GM23338 (cell line): ENCODE data around the gene AAR2. TPM values are rescaled to one million over a fixed set of nuclear protein-coding genes. Genes with fewer than 3 reads are reported as not detected.

Source experiments
- ATAC-seq: fragments of 200-7000 bp; cut with Tn5 transposase; 3 replicates; pipeline ENCODE4 v1.9.1; 2020
- DNase-seq: peaks from one replicate; pipeline ENCODE4 v3.0.0-alpha.2; 2015; ENCODE audit warnings: low spot score
- H2AFZ ChIP-seq: fragments of 200-600 bp; sonication (generic); 2 replicates; pipeline ENCODE4 v1.8.0; 2016; ENCODE audit warnings: antibody characterized with exemption, mild to moderate bottlenecking, moderate library complexity
- H3F3A ChIP-seq: fragments of 200-600 bp; sonication (generic); replicated peaks from 2 replicates; pipeline ENCODE4 v1.8.0; 2017; ENCODE audit warnings: antibody characterized with exemption, mixed run types, low read depth
- H3K27ac ChIP-seq: fragments of 200-600 bp; sonication (generic); 2 replicates; pipeline ENCODE4 v1.6.1; 2016; ENCODE audit warnings: low read depth
- H3K27me3 ChIP-seq: fragments of 200-600 bp; sonication (generic); 2 replicates; pipeline ENCODE4 v1.8.0; 2016; ENCODE audit warnings: mild to moderate bottlenecking, mixed run types, moderate library complexity; ENCODE audit not compliant: insufficient read depth
- H3K36me3 ChIP-seq: fragments of 200-600 bp; sonication (generic); 2 replicates; pipeline ENCODE4 v1.8.0; 2016; ENCODE audit warnings: mild to moderate bottlenecking; ENCODE audit not compliant: insufficient read depth
- H3K4me1 ChIP-seq: fragments of 200-600 bp; sonication (generic); 2 replicates; pipeline ENCODE4 v1.8.0; 2016; ENCODE audit warnings: mild to moderate bottlenecking, moderate library complexity; ENCODE audit not compliant: insufficient read depth
- H3K4me2 ChIP-seq: fragments of 200-600 bp; sonication (generic); 2 replicates; pipeline ENCODE4 v1.7.1; 2017; ENCODE audit warnings: mixed run types
- H3K4me3 ChIP-seq: fragments of 200-600 bp; sonication (generic); 2 replicates; pipeline ENCODE4 v1.6.1; 2016; ENCODE audit warnings: mixed run types
- H3K79me2 ChIP-seq: fragments of 200-600 bp; sonication (generic); replicated peaks from 2 replicates; pipeline ENCODE4 v1.8.0; 2017; ENCODE audit warnings: mild to moderate bottlenecking; ENCODE audit not compliant: insufficient read depth
- H3K9me2 ChIP-seq: fragments of 200-600 bp; sonication (generic); 2 replicates; pipeline ENCODE4 v1.8.0; 2017; ENCODE audit not compliant: insufficient read depth
- H4K20me1 ChIP-seq: fragments of 200-600 bp; sonication (generic); replicated peaks from 2 replicates; pipeline ENCODE4 v1.8.0; 2017; ENCODE audit warnings: mild to moderate bottlenecking; ENCODE audit not compliant: insufficient read depth
- H3K27ac Mint-ChIP-seq: 2 replicates; pipeline ENCODE4 v1.8.0; 2020; ENCODE audit warnings: inconsistent platforms, mild to moderate bottlenecking, moderate library complexity, mixed read lengths
- H3K27me3 Mint-ChIP-seq: 3 replicates; pipeline ENCODE4 v1.8.0; 2022; ENCODE audit warnings: low read depth, mild to moderate bottlenecking, moderate library complexity, mixed read lengths, inconsistent platforms; ENCODE audit not compliant: insufficient read depth, poor library complexity
- H3K36me3 Mint-ChIP-seq: 3 replicates; pipeline ENCODE4 v1.8.0; 2021; ENCODE audit warnings: low read depth, mild to moderate bottlenecking, inconsistent platforms, moderate library complexity, mixed read lengths
- H3K4me1 Mint-ChIP-seq: 3 replicates; pipeline ENCODE4 v1.8.0; 2020; ENCODE audit warnings: mild to moderate bottlenecking, inconsistent platforms, mixed read lengths
- H3K4me3 Mint-ChIP-seq: 3 replicates; pipeline ENCODE4 v1.8.0; 2021; ENCODE audit warnings: moderate library complexity, mild to moderate bottlenecking, inconsistent platforms, mixed read lengths
- H3K9me3 Mint-ChIP-seq: 3 replicates; pipeline ENCODE4 v1.8.0; 2020; ENCODE audit warnings: moderate library complexity, mild to moderate bottlenecking, inconsistent platforms, mixed read lengths
- CREB1 ChIP-seq: fragments of 250-450 bp; sonication (Bioruptor Pico); IDR thresholded peaks from 2 replicates; pipeline ENCODE4 v1.5.0; 2020; ENCODE audit warnings: low read depth, mild to moderate bottlenecking, moderate library complexity
- EZH2phosphoT487 ChIP-seq: fragments of 200-600 bp; sonication (generic); IDR thresholded peaks from one replicate; pipeline ENCODE4 v1.8.1; 2018; ENCODE audit warnings: antibody characterized with exemption; ENCODE audit not compliant: unreplicated experiment
- JUNB ChIP-seq: IDR thresholded peaks from one replicate; pipeline ENCODE4 v1.6.1; 2016; ENCODE audit warnings: antibody characterized with exemption; ENCODE audit not compliant: unreplicated experiment
- NANOG ChIP-seq: IDR thresholded peaks from 2 replicates; pipeline ENCODE4 v1.6.1; 2016; ENCODE audit warnings: antibody characterized with exemption, borderline replicate concordance
- POLR2AphosphoS5 ChIP-seq: IDR thresholded peaks from 2 replicates; pipeline ENCODE4 v1.6.1; 2016; ENCODE audit warnings: antibody characterized with exemption, low read depth
- STAT1 ChIP-seq: IDR thresholded peaks from one replicate; pipeline ENCODE4 v1.6.1; 2016; ENCODE audit warnings: antibody characterized with exemption; ENCODE audit not compliant: unreplicated experiment
- ZNF114 ChIP-seq: fragments of 250-450 bp; sonication (Bioruptor Pico); IDR thresholded peaks from 2 replicates; pipeline ENCODE4 v1.5.0; 2020; ENCODE audit warnings: mild to moderate bottlenecking, moderate library complexity
- ZNF331 ChIP-seq: fragments of 250-450 bp; sonication (Bioruptor Pico); IDR thresholded peaks from 2 replicates; pipeline ENCODE4 v1.5.0; 2020; ENCODE audit warnings: low read depth, mild to moderate bottlenecking, moderate library complexity
- polyA plus RNA-seq: library from polyadenylated mRNA; unstranded; fragments of >200 nt; fragmentation: Nextera tagmentation; extraction: Ambion mirVana; gene quantifications from 2 replicates; pipeline ENCODE4 v1.2.1, GENCODE V29; 2016
- total RNA-seq: library from RNA; depleted of rRNA; stranded (reverse); fragments of >200 nt; shearing (Covaris generic); gene quantifications from 2 replicates; pipeline ENCODE4 v1.2.3, GENCODE V29; 2014
- TF ChIP-seq, protein P1 (sequence below): fragments of 250-450 bp; sonication (Bioruptor Pico); IDR thresholded peaks from 2 replicates; pipeline ENCODE4 v1.5.0; 2020; ENCODE audit warnings: mild to moderate bottlenecking, moderate library complexity
- TF ChIP-seq, protein P2 (sequence below): IDR thresholded peaks from 2 replicates; pipeline ENCODE4 v1.6.1; 2016; ENCODE audit warnings: antibody characterized with exemption
- TF ChIP-seq, protein P3 (sequence below), 2 experiments: fragments of 200-600 bp in 1 of 2; sonication (generic) in 1 of 2; conservative IDR thresholded peaks; 2 replicates each; pipeline versions ENCODE4 v1.5.1 to v1.6.1; 2016 to 2017; ENCODE audit warnings: antibody characterized with exemption in 2 of 2, low read depth in 2 of 2, mild to moderate bottlenecking in 2 of 2, moderate library complexity in 1 of 2

AAR2 gene
- total and polyA plus RNA-seq, 2 experiments from 2014 or later = 15.8 to 32.6 TPM

DNA sequence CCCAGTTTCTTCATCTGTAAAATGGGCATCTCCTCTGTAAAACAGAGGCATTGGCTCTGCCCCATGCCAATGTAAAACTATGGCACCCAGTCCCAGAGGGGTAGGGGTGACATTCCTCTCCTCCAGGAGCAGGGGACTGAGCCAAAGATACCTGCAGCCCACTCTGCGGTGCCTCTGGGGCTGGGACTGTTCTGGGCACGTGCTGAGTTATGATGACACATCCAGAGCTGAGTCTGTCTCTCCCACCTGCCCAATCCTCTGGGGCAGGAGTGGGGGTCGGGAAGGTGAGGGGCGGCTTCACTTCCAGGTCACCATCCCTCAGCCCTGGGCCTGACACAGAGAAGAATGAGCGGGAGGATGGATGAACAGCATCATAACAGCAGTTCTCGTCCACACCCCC lies 29.9 kb downstream of the AAR2 start:
- H3K79me2 ChIP-seq = no peaks in the 10 kb centered on the region
- H3K27me3 Mint-ChIP-seq = peaks cover 6% of the 10 kb centered on the region
- peaks cover 19% of the 10 kb centered on the region for H3K4me1 Mint-ChIP-seq
- no peaks in the 10 kb centered on the region for H3K27me3 ChIP-seq
- no peak for DNase-seq
- no peak overlapping the region for H3K4me3 Mint-ChIP-seq
- no peaks in the 10 kb centered on the region for H3K9me3 Mint-ChIP-seq
- H3K36me3 ChIP-seq = no peaks in the 10 kb centered on the region
- H3K4me1 ChIP-seq = no peaks in the 10 kb centered on the region
- H4K20me1 ChIP-seq = no peaks in the 10 kb centered on the region
- H3K4me3 ChIP-seq = no peak overlapping the region
- no peaks in the 10 kb centered on the region for H3F3A ChIP-seq
- H3K36me3 Mint-ChIP-seq = no peaks in the 10 kb centered on the region
- no peak for ATAC-seq
- H3K9me2 ChIP-seq = no peaks in the 10 kb centered on the region
- H3K27ac ChIP-seq = no peak overlapping the region
- no peak overlapping the region for H3K4me2 ChIP-seq
- TF ChIP-seq JUNB (no peak), ZNF114 (no peak), ZNF331 (CRISPR knock-in tag) (no peak), NANOG (no peak), STAT1 (no peak), EZH2phosphoT487 (no peak), CREB1 (CRISPR knock-in tag) (no peak), POLR2AphosphoS5 (no peak)
- TF ChIP-seq, protein P1, sequence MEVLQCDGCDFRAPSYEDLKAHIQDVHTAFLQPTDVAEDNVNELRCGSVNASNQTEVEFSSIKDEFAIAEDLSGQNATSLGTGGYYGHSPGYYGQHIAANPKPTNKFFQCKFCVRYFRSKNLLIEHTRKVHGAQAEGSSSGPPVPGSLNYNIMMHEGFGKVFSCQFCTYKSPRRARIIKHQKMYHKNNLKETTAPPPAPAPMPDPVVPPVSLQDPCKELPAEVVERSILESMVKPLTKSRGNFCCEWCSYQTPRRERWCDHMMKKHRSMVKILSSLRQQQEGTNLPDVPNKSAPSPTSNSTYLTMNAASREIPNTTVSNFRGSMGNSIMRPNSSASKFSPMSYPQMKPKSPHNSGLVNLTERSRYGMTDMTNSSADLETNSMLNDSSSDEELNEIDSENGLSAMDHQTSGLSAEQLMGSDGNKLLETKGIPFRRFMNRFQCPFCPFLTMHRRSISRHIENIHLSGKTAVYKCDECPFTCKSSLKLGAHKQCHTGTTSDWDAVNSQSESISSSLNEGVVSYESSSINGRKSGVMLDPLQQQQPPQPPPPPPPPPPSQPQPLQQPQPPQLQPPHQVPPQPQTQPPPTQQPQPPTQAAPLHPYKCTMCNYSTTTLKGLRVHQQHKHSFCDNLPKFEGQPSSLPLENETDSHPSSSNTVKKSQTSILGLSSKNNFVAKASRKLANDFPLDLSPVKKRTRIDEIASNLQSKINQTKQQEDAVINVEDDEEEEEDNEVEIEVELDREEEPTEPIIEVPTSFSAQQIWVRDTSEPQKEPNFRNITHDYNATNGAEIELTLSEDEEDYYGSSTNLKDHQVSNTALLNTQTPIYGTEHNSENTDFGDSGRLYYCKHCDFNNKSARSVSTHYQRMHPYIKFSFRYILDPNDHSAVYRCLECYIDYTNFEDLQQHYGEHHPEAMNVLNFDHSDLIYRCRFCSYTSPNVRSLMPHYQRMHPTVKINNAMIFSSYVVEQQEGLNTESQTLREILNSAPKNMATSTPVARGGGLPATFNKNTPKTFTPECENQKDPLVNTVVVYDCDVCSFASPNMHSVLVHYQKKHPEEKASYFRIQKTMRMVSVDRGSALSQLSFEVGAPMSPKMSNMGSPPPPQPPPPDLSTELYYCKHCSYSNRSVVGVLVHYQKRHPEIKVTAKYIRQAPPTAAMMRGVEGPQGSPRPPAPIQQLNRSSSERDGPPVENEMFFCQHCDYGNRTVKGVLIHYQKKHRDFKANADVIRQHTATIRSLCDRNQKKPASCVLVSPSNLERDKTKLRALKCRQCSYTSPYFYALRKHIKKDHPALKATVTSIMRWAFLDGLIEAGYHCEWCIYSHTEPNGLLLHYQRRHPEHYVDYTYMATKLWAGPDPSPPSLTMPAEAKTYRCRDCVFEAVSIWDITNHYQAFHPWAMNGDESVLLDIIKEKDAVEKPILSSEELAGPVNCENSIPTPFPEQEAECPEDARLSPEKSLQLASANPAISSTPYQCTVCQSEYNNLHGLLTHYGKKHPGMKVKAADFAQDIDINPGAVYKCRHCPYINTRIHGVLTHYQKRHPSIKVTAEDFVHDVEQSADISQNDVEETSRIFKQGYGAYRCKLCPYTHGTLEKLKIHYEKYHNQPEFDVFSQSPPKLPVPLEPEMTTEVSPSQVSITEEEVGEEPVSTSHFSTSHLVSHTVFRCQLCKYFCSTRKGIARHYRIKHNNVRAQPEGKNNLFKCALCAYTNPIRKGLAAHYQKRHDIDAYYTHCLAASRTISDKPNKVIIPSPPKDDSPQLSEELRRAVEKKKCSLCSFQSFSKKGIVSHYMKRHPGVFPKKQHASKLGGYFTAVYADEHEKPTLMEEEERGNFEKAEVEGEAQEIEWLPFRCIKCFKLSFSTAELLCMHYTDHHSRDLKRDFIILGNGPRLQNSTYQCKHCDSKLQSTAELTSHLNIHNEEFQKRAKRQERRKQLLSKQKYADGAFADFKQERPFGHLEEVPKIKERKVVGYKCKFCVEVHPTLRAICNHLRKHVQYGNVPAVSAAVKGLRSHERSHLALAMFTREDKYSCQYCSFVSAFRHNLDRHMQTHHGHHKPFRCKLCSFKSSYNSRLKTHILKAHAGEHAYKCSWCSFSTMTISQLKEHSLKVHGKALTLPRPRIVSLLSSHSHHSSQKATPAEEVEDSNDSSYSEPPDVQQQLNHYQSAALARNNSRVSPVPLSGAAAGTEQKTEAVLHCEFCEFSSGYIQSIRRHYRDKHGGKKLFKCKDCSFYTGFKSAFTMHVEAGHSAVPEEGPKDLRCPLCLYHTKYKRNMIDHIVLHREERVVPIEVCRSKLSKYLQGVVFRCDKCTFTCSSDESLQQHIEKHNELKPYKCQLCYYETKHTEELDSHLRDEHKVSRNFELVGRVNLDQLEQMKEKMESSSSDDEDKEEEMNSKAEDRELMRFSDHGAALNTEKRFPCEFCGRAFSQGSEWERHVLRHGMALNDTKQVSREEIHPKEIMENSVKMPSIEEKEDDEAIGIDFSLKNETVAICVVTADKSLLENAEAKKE (CRISPR knock-in tag) = no peak
- TF ChIP-seq, protein P2, sequence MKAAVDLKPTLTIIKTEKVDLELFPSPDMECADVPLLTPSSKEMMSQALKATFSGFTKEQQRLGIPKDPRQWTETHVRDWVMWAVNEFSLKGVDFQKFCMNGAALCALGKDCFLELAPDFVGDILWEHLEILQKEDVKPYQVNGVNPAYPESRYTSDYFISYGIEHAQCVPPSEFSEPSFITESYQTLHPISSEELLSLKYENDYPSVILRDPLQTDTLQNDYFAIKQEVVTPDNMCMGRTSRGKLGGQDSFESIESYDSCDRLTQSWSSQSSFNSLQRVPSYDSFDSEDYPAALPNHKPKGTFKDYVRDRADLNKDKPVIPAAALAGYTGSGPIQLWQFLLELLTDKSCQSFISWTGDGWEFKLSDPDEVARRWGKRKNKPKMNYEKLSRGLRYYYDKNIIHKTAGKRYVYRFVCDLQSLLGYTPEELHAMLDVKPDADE = no peak
- TF ChIP-seq, protein P3, sequence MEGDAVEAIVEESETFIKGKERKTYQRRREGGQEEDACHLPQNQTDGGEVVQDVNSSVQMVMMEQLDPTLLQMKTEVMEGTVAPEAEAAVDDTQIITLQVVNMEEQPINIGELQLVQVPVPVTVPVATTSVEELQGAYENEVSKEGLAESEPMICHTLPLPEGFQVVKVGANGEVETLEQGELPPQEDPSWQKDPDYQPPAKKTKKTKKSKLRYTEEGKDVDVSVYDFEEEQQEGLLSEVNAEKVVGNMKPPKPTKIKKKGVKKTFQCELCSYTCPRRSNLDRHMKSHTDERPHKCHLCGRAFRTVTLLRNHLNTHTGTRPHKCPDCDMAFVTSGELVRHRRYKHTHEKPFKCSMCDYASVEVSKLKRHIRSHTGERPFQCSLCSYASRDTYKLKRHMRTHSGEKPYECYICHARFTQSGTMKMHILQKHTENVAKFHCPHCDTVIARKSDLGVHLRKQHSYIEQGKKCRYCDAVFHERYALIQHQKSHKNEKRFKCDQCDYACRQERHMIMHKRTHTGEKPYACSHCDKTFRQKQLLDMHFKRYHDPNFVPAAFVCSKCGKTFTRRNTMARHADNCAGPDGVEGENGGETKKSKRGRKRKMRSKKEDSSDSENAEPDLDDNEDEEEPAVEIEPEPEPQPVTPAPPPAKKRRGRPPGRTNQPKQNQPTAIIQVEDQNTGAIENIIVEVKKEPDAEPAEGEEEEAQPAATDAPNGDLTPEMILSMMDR (conservative IDR thresholded peaks at IDR 0.05; ENCODE audit: low read depth in 2 of 2) = no peak
- H3K27ac Mint-ChIP-seq = no peak overlapping the region
- no peak overlapping the region for H2AFZ ChIP-seq
